Stimulated activated CD8-positive, alpha-beta memory T cell treated with anti-CD3 and anti-CD28 coated beads, Interleukin-2, amount 100 ng/mL, for 48 hours (primary cell): Measurements from ENCODE around the gene SH2B3.
"Not testable (repeated sequence)": the region's sequence is repeated elsewhere in the genome, so short reads cannot be mapped to it uniquely, and the experiment has no call there.

Experiments
- DNase-seq, 2 donors: peaks; one replicate each; pipeline ENCODE4 v3.0.0-alpha.2; 2020; ENCODE audit warnings: low read depth in 2 of 2

The SH2B3 gene

GRCh38 chr12:111405859-111406473 is at the start of gene SH2B3:
Gene SH2B3, plus strand, starts transcription at chr12:111405923. Its CDS starts 12,223 bp downstream, at chr12:111418146.
- DNase-seq: peak in 1 of 2 donors; percentile 63

GRCh38 chr12:111359231-111359913 is 46.4 kb upstream of the SH2B3 start:
- peak; percentile 46 to 51 for DNase-seq

GRCh38 chr12:111359914-111360276 is 45.8 kb upstream of the SH2B3 start:
- no peak for DNase-seq

- no peak for DNase-seq
Observed at GRCh38 chr12:111360325-111360930, 45.3 kb upstream of the SH2B3 start.

- DNase-seq: no peak
Observed at GRCh38 chr12:111361073-111361716, 44.5 kb upstream of the SH2B3 start.

- DNase-seq: no peak
Observed at GRCh38 chr12:111361717-111362576, 43.8 kb upstream of the SH2B3 start.

- no peak for DNase-seq
Observed at GRCh38 chr12:111362687-111363475, 42.8 kb upstream of the SH2B3 start.

GRCh38 chr12:111363578-111363977 is 42.1 kb upstream of the SH2B3 start:
- DNase-seq: no peak

GRCh38 chr12:111366075-111366474 is 39.6 kb upstream of the SH2B3 start:
- DNase-seq: no peak

GRCh38 chr12:111366583-111366982 is 39.1 kb upstream of the SH2B3 start:
- DNase-seq: no peak

GRCh38 chr12:111367661-111368221 is 38.0 kb upstream of the SH2B3 start:
- DNase-seq: no peak

- no peak for DNase-seq
Observed at GRCh38 chr12:111368291-111368787, 37.4 kb upstream of the SH2B3 start.

GRCh38 chr12:111368788-111369495 is 36.8 kb upstream of the SH2B3 start, which contains the start of gene PHETA1:
Gene PHETA1, minus strand, starts transcription at chr12:111369095. Its CDS starts 5,668 bp downstream, at chr12:111363427.
- DNase-seq: peak; percentile 73 to 84

GRCh38 chr12:111369496-111370220 is 36.1 kb upstream of the SH2B3 start:
- no peak for DNase-seq

GRCh38 chr12:111373231-111373630 is 32.5 kb upstream of the SH2B3 start:
- DNase-seq: not testable (repeated sequence)

GRCh38 chr12:111377440-111377839 is 28.3 kb upstream of the SH2B3 start:
- no peak for DNase-seq

- no peak for DNase-seq
Observed at GRCh38 chr12:111379942-111380554, 25.7 kb upstream of the SH2B3 start.

GRCh38 chr12:111384596-111384995 is 21.1 kb upstream of the SH2B3 start:
- DNase-seq: no peak
